Cardiac muscle cell (in vitro differentiated cells and primary cell): Measurements from ENCODE around the gene MYH4. TPM values are rescaled to one million over a fixed set of nuclear protein-coding genes. Genes with fewer than 3 reads are reported as not detected.

Source experiments
- DNase-seq, 2 donors: peaks; one replicate each; pipeline versions ENCODE4 v3.0.0 to v3.0.0-alpha.2; 2010 to 2017; ENCODE audit warnings: low read depth in 1 of 2, low spot score in 1 of 2
- H3K27ac ChIP-seq: fragments of 200-600 bp; sonication (generic); 2 replicates; pipeline ENCODE4 v1.5.1; 2016
- H3K27me3 ChIP-seq: fragments of 200-600 bp; sonication (generic); 2 replicates; pipeline ENCODE4 v1.6.0; 2016; ENCODE audit warnings: control low read depth
- H3K36me3 ChIP-seq: fragments of 200-600 bp; sonication (generic); 2 replicates; pipeline ENCODE4 v1.5.1; 2016; ENCODE audit warnings: control low read depth
- H3K4me1 ChIP-seq: fragments of 200-600 bp; sonication (generic); 2 replicates; pipeline ENCODE4 v1.8.1; 2017; ENCODE audit warnings: low read depth, mild to moderate bottlenecking, mixed run types
- H3K4me3 ChIP-seq: fragments of 200-600 bp; sonication (generic); 2 replicates; pipeline ENCODE4 v1.5.1; 2016; ENCODE audit warnings: mild to moderate bottlenecking
- H3K9me3 ChIP-seq: fragments of 200-600 bp; sonication (generic); 2 replicates; pipeline ENCODE4 v1.5.1; 2017; ENCODE audit warnings: low read depth, mild to moderate bottlenecking, control low read depth
- CTCF ChIP-seq: IDR thresholded peaks from 2 replicates; pipeline ENCODE4 v1.5.1; 2012; ENCODE audit warnings: low read depth, mild to moderate bottlenecking, low read length
- polyA plus RNA-seq: library from polyadenylated mRNA; unstranded; fragments of >200 nt; fragmentation: Nextera tagmentation; extraction: Ambion mirVana; gene quantifications from 2 replicates; pipeline ENCODE4 v1.2.1, GENCODE V29; 2016
- total RNA-seq: library from RNA; depleted of rRNA; stranded (reverse); fragments of >200 nt; gene quantifications from 2 replicates; pipeline ENCODE4 v1.2.3, GENCODE V29; 2016

The MYH4 gene
- total and polyA plus RNA-seq, 2 experiments from 2014 or later: 0.11 to 0.18 TPM

- Histone ChIP-seq H3K4me1 (no peaks in the 10 kb centered on the region), H3K27ac (no peak within 1 kb of the TSS), H3K36me3 (no peaks in the 10 kb centered on the region), H3K4me3 (no peak within 1 kb of the TSS), H3K9me3 (no peaks in the 10 kb centered on the region), H3K27me3 (no peaks in the 10 kb centered on the region)
- no peak for TF ChIP-seq CTCF
- DNase-seq: no peak
Observed at GRCh38 chr17:10421900-10422542, 47.3 kb downstream of the MYH4 start, which contains the start of gene MYH8. TSS of gene MYH8 (minus strand) at chr17:10421950. CDS start at chr17:10420227, 1,723 bp downstream.

- Histone ChIP-seq H3K4me3 (no peak overlapping the region), H3K27ac (no peak overlapping the region), H3K36me3 (no peaks in the 10 kb centered on the region), H3K27me3 (no peaks in the 10 kb centered on the region), H3K9me3 (no peaks in the 10 kb centered on the region), H3K4me1 (no peaks in the 10 kb centered on the region)
- TF ChIP-seq CTCF: no peak
- DNase-seq: no peak
Observed at GRCh38 chr17:10421211-10421610, 48.1 kb downstream of the MYH4 start.

GRCh38 chr17:10420811-10421210, 48.5 kb downstream of the MYH4 start:
- Histone ChIP-seq H3K27me3 (no peaks in the 10 kb centered on the region), H3K27ac (no peak overlapping the region)

GRCh38 chr17:10417431-10417830, 51.9 kb downstream of the MYH4 start:
- TF ChIP-seq CTCF: no peak
- no peak overlapping the region for H3K27ac ChIP-seq

More at GRCh38 chr17:10420811-10421210, 48.5 kb downstream of the MYH4 start:
- TF ChIP-seq CTCF: no peak
- H3K36me3 ChIP-seq: no peaks in the 10 kb centered on the region
- peak in 1 of 2 donors; percentile 4 for DNase-seq
- no peaks in the 10 kb centered on the region for H3K9me3 ChIP-seq
- no peaks in the 10 kb centered on the region for H3K4me1 ChIP-seq
- no peak overlapping the region for H3K4me3 ChIP-seq

GRCh38 chr17:10415161-10415560, 54.2 kb downstream of the MYH4 start:
- Histone ChIP-seq H3K36me3 (no peaks in the 10 kb centered on the region), H3K27me3 (no peaks in the 10 kb centered on the region), H3K4me1 (no peaks in the 10 kb centered on the region), H3K27ac (no peak overlapping the region), H3K9me3 (no peaks in the 10 kb centered on the region), H3K4me3 (no peak overlapping the region)
- no peak for TF ChIP-seq CTCF
- DNase-seq: no peak

More at GRCh38 chr17:10417431-10417830, 51.9 kb downstream of the MYH4 start:
- no peaks in the 10 kb centered on the region for H3K9me3 ChIP-seq
- no peak overlapping the region for H3K4me3 ChIP-seq
- H3K4me1 ChIP-seq: no peaks in the 10 kb centered on the region
- no peaks in the 10 kb centered on the region for H3K27me3 ChIP-seq
- no peak for DNase-seq
- H3K36me3 ChIP-seq: no peaks in the 10 kb centered on the region
